Measurements from ENCODE around the gene ZNF277. TPM values are rescaled to one million over a fixed set of nuclear protein-coding genes. Genes with fewer than 3 reads are reported as not detected.

ZNF277 gene
- total RNA-seq, 4 donors from 2014 or later, result 28.4 to 45.4 (median 36.5) TPM

DNA sequence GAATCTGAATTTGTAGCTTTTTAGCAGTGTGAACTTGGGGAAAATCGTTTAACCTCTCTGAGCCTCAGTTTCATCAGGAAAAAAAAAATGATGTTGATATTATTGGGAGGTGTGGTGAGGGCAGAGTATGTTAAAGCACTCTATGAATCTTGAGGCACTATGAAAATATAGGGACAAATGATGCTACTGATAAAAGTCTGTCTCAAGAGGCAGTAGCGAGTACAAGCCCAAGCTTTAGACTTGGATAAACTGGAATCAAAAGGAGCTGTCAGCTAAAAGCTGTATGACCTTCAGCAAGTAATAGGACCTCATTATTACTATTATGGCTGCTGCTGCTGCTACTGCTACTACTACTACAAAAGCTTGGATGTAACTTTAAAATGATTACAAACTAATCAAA lies 8.4 kb downstream of the ZNF277 start:
- intact Hi-C loops (cut with DNase I), result no loop called here
- H3K27me3 ChIP-seq, result no peaks in the 10 kb centered on the region
- no peak for DNase-seq
- H3K36me3 ChIP-seq, result no peaks in the 10 kb centered on the region
- H3K9me3 ChIP-seq, result no peaks in the 10 kb centered on the region
- no peak overlapping the region for H3K4me3 ChIP-seq (replicated peaks in 1 of 3)
- no peak overlapping the region for H3K27ac ChIP-seq
- TF ChIP-seq, protein P1, sequence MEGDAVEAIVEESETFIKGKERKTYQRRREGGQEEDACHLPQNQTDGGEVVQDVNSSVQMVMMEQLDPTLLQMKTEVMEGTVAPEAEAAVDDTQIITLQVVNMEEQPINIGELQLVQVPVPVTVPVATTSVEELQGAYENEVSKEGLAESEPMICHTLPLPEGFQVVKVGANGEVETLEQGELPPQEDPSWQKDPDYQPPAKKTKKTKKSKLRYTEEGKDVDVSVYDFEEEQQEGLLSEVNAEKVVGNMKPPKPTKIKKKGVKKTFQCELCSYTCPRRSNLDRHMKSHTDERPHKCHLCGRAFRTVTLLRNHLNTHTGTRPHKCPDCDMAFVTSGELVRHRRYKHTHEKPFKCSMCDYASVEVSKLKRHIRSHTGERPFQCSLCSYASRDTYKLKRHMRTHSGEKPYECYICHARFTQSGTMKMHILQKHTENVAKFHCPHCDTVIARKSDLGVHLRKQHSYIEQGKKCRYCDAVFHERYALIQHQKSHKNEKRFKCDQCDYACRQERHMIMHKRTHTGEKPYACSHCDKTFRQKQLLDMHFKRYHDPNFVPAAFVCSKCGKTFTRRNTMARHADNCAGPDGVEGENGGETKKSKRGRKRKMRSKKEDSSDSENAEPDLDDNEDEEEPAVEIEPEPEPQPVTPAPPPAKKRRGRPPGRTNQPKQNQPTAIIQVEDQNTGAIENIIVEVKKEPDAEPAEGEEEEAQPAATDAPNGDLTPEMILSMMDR (IDR thresholded peaks at IDR 0.05), result no peak
- no peak for TF ChIP-seq POLR2A (IDR thresholded peaks at IDR 0.05)
- peaks cover 13 to 17% of the 10 kb centered on the region in 2 donors for H3K4me1 ChIP-seq
- 82 to 90% methylated on average over 2 of the region's 2 CpGs for WGBS, 2 donors

DNA sequence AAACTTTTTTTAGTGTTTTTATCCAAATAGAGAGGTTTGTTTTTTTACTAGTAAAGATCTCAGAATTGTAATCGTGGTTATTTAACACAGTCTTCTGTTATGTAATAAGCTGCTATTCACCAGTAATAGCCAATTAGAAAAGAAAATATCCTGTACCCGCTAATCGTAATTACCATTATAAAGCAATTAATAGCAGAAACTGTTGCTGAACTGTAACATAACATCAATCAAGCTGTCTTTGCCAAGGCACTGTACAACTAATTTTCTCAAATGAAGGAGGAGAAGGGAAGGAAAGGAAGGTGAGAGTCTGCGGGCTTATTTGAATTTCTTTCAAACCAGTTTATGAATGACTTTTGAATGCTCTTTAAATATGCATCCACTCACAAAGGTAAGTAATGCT lies 9.3 kb downstream of the ZNF277 start:
- no peak for TF ChIP-seq POLR2A (IDR thresholded peaks at IDR 0.05)
- TF ChIP-seq, protein P1 (IDR thresholded peaks at IDR 0.05), result no peak
- Histone ChIP-seq H3K27me3 (no peaks in the 10 kb centered on the region), H3K9me3 (no peaks in the 10 kb centered on the region), H3K27ac (no peak overlapping the region), H3K4me1 (peaks cover 13 to 17% of the 10 kb centered on the region in 2 donors), H3K4me3 (replicated peaks in 1 of 3) (no peak overlapping the region), H3K36me3 (no peaks in the 10 kb centered on the region)
- 75 to 76% methylated on average over 4 of the region's 4 CpGs for WGBS, 2 donors
- intact Hi-C loops (cut with DNase I), result no loop called here
- DNase-seq, result no peak

DNA sequence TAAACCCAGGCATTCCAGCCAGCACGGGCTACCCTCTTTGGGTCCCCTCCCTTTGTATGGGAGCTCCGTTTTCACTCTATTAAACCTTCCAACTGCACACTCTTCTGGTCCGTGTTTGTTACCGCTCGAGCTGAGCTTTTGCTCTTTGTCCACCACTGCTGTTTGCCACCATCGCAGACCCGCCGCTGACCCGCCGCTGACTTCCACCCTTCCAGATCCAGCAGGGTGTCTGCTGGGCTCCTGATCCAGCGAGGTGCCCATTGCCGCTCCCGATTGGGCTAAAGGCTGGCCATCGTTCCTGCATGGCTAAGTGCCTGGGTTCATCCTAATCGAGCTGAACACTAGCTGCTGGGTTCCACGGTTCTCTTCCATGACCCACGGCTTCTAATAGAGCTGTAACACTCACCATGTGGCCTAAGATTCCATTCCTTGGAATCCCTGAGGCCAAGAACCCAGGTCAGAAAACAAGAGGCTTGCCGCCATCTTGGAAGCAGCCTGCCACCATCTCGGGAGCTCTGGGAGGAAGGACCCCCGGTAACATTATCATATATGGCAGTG lies 14.5 kb downstream of the ZNF277 start:
- intact Hi-C loops (cut with DNase I), result no loop called here
- no peaks in the 10 kb centered on the region for H3K36me3 ChIP-seq
- H3K4me3 ChIP-seq (replicated peaks in 1 of 3), result no peak overlapping the region
- no peaks in the 10 kb centered on the region for H3K9me3 ChIP-seq
- 93% methylated on average over 20 of the region's 20 CpGs for WGBS, 2 donors
- H3K27ac ChIP-seq, result no peak overlapping the region
- TF ChIP-seq POLR2A (IDR thresholded peaks at IDR 0.05), result no peak
- TF ChIP-seq, protein P1 (IDR thresholded peaks at IDR 0.05), result no peak
- no peak for DNase-seq
- no peaks in the 10 kb centered on the region for H3K4me1 ChIP-seq
- H3K27me3 ChIP-seq, result no peaks in the 10 kb centered on the region

DNA sequence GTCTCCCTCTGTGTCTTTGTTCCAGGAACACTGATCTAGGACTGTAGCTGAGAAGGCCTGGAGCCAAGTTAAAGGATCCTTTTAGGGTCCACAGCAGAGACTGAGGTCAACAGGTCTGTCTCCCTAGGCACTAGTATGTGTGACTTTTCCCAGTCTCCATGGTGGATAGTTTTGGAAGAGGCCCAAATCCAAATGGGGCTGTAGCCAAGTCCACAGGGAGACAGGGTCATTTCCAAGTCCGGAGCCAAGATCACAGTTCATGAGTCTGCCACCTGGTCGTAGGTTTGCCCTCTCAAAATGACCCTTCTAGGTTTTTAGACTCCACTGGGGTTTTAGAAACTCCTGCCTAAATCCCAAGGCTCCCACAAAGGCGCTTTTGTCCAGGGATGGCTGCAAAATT lies 16.8 kb downstream of the ZNF277 start:
- no peak for TF ChIP-seq POLR2A (IDR thresholded peaks at IDR 0.05)
- TF ChIP-seq, protein P1 (IDR thresholded peaks at IDR 0.05), result no peak
- no peaks in the 10 kb centered on the region for H3K27me3 ChIP-seq

DNA sequence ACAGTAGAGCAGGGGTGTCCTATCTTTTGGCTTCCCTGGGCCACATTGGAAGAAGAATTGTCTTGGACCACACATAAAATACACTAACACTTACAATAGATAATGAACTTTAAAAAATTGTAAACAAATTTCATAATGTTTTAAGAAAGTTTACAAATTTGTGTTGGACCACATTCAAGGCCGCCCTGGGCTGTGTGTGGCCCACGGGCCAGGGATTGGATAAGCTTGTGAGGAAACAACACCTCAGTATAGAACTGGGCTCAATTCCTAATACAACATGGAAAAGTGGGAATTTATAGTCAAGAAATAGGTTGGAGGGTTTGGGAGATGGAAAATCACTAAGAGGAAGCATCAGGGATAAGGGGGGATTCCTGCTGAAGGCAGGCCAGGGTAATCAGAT lies 17.7 kb downstream of the ZNF277 start:
- H3K9me3 ChIP-seq, result no peaks in the 10 kb centered on the region
- no peaks in the 10 kb centered on the region for H3K4me1 ChIP-seq
- intact Hi-C loops (cut with DNase I), result no loop called here
- no peak overlapping the region for H3K4me3 ChIP-seq (replicated peaks in 1 of 3)
- 89 to 90% methylated on average over 2 of the region's 2 CpGs for WGBS, 2 donors
- H3K36me3 ChIP-seq, result no peaks in the 10 kb centered on the region
- no peak overlapping the region for H3K27ac ChIP-seq
- TF ChIP-seq POLR2A (IDR thresholded peaks at IDR 0.05), result no peak
- TF ChIP-seq, protein P1 (IDR thresholded peaks at IDR 0.05), result no peak
- no peak for DNase-seq
- H3K27me3 ChIP-seq, result no peaks in the 10 kb centered on the region

More for the DNA sequence above, 16.8 kb downstream of the ZNF277 start:
- Histone ChIP-seq H3K9me3 (no peaks in the 10 kb centered on the region), H3K36me3 (no peaks in the 10 kb centered on the region), H3K27ac (no peak overlapping the region), H3K4me3 (replicated peaks in 1 of 3) (no peak overlapping the region), H3K4me1 (no peaks in the 10 kb centered on the region)
- no peak for DNase-seq
- WGBS, 2 donors, result 92 to 100% methylated on average over 1 to 3 of the region's 3 CpGs
- intact Hi-C loops (cut with DNase I), result no loop called here
